Endothelial cell of umbilical vein (primary cell): ENCODE measurements around the gene DPYSL4. TPM values are rescaled to one million over a fixed set of nuclear protein-coding genes. Genes with fewer than 3 reads are reported as not detected.

Source experiments
- BruUV-seq: library from RNA; stranded (reverse); fragments of 400-500 nt; replicated peaks from 2 replicates; lab custom pipeline; 2021; lab: Mats Ljungman, UMichigan
- CTCF ChIA-PET: fragments of 300-600, 350-600 bp; sonication (Branson Sonifier 250); formaldehyde crosslinking; loops from one replicate; lab custom pipeline; 2021; ENCODE audit warnings: antibody characterized with exemption, inconsistent platforms; lab: Charles Lee
- POLR2A ChIA-PET: fragments of 300-600, 350-600 bp; sonication (Branson Sonifier 250); formaldehyde crosslinking; loops from one replicate; lab custom pipeline; 2021; ENCODE audit warnings: antibody characterized with exemption, inconsistent platforms; lab: Charles Lee
- DNase-seq: peaks from one replicate; pipeline ENCODE4 v3.0.0-alpha.2; 2011; ENCODE audit warnings: low read depth, low spot score
- FAIRE-seq: peaks from 2 replicates; lab custom pipeline; 2011; peaks lifted over from hg19 to GRCh38; lab: Jason Lieb, UNC
- H2AFZ ChIP-seq: 2 replicates; pipeline ENCODE4 v1.6.0; 2012; ENCODE audit warnings: low read depth, low read length, control low read depth, inconsistent platforms
- H3K27ac ChIP-seq: 2 replicates; pipeline ENCODE4 v1.5.1; 2011; ENCODE audit warnings: low read depth, mild to moderate bottlenecking, control low read depth, low read length, moderate library complexity; ENCODE audit not compliant: insufficient read depth
- H3K27me3 ChIP-seq, 2 experiments: 2 replicates each; pipeline versions ENCODE4 v1.6.0 to v1.6.1; 2011; ENCODE audit warnings: low read length in 2 of 2, mixed read lengths in 1 of 2; ENCODE audit not compliant: control insufficient read depth in 2 of 2, insufficient read depth in 2 of 2
- H3K36me3 ChIP-seq, 2 experiments: 2 replicates in 1 of 2; 3 replicates in 1 of 2; pipeline ENCODE4 v1.5.1; 2011; ENCODE audit warnings: low read length in 2 of 2, mild to moderate bottlenecking in 1 of 2, moderate library complexity in 1 of 2; ENCODE audit not compliant: control insufficient read depth in 2 of 2, insufficient read depth in 2 of 2; ENCODE audit errors: extremely low read depth in 1 of 2
- H3K4me1 ChIP-seq: 3 replicates; pipeline ENCODE4 v1.5.1; 2011; ENCODE audit warnings: mild to moderate bottlenecking, low read length; ENCODE audit not compliant: control insufficient read depth, insufficient read depth; ENCODE audit errors: extremely low read depth
- H3K4me2 ChIP-seq: 2 replicates; pipeline ENCODE4 v1.6.1; 2011; ENCODE audit warnings: low read length, control low read depth, mixed read lengths; ENCODE audit not compliant: insufficient read depth
- H3K4me3 ChIP-seq, 3 experiments: fragments of 200-600 bp in 1 of 3; sonication (generic), shearing (Covaris generic) in 1 of 3; replicated peaks in 1 of 3; 2 replicates each; pipeline ENCODE4 v1.5.1; 2011 to 2016; ENCODE audit warnings: control low read depth in 3 of 3, low read length in 3 of 3, mild to moderate bottlenecking in 2 of 3, inconsistent platforms in 1 of 3, low read depth in 1 of 3, moderate library complexity in 1 of 3; ENCODE audit not compliant: insufficient read depth in 1 of 3
- H3K79me2 ChIP-seq: 2 replicates; pipeline ENCODE4 v1.6.0; 2012; ENCODE audit warnings: low read length, inconsistent platforms; ENCODE audit not compliant: control insufficient read depth, insufficient read depth
- H3K9ac ChIP-seq: replicated peaks from 2 replicates; pipeline ENCODE3; 2011; ENCODE audit warnings: low read length, control low read depth; ENCODE audit not compliant: insufficient read depth; ENCODE audit errors: extremely low read depth
- H3K9me1 ChIP-seq: replicated peaks from 3 replicates; pipeline ENCODE4 v1.6.0; 2011; ENCODE audit warnings: mild to moderate bottlenecking, low read length; ENCODE audit not compliant: control insufficient read depth, insufficient read depth; ENCODE audit errors: extremely low read depth
- H3K9me3 ChIP-seq: replicated peaks from 2 replicates; pipeline ENCODE4 v1.5.1; 2012; ENCODE audit warnings: low read length, inconsistent platforms; ENCODE audit not compliant: control insufficient read depth, insufficient read depth
- H4K20me1 ChIP-seq: replicated peaks from 2 replicates; pipeline ENCODE3; 2011; ENCODE audit warnings: mild to moderate bottlenecking, low read length; ENCODE audit not compliant: control insufficient read depth, insufficient read depth; ENCODE audit errors: extremely low read depth
- EZH2 ChIP-seq: IDR thresholded peaks from 2 replicates; pipeline ENCODE4 v1.6.1; 2012; ENCODE audit warnings: borderline replicate concordance, low read depth, mild to moderate bottlenecking, moderate library complexity, low read length, inconsistent platforms; ENCODE audit not compliant: severe bottlenecking
- FOS ChIP-seq: IDR thresholded peaks from 2 replicates; pipeline ENCODE4 v1.6.1; 2011; ENCODE audit warnings: mild to moderate bottlenecking, low read length, moderate library complexity, borderline replicate concordance; ENCODE audit not compliant: insufficient read depth
- GATA2 ChIP-seq: IDR thresholded peaks from 2 replicates; pipeline ENCODE4 v1.7.0; 2011; ENCODE audit warnings: low read depth, mild to moderate bottlenecking, moderate library complexity, mixed read lengths, low read length; ENCODE audit not compliant: insufficient read length, insufficient read depth
- JUN ChIP-seq: IDR thresholded peaks from 2 replicates; pipeline ENCODE4 v1.6.1; 2011; ENCODE audit warnings: borderline replicate concordance, low read depth; ENCODE audit not compliant: insufficient read length, insufficient read depth
- MYC ChIP-seq: IDR thresholded peaks from one replicate; pipeline ENCODE4 v1.6.1; 2011; ENCODE audit warnings: mild to moderate bottlenecking, low read depth, low read length
- POLR2A ChIP-seq: IDR thresholded peaks from 2 replicates; pipeline ENCODE4 v1.6.1; 2012; ENCODE audit warnings: low read depth, mild to moderate bottlenecking, control low read depth, low read length
- POLR2AphosphoS5 ChIP-seq: IDR thresholded peaks from 2 replicates; pipeline ENCODE4 v1.6.1; 2012; ENCODE audit warnings: low read depth, mild to moderate bottlenecking, control low read depth, low read length, moderate library complexity; ENCODE audit not compliant: insufficient read depth
- dilution Hi-C: fragments of 300-500 bp; cut with MboI; formaldehyde crosslinking; loops from one replicate; pipeline ENCODE4 v1.15.0; 2019; ENCODE audit warnings: low sequenced_read_pairs; ENCODE audit not compliant: extremely low pct_ligation_motif_present
- intact Hi-C: fragments of 100-400 bp; cut with micrococcal nuclease; formaldehyde crosslinking; loops from one replicate; pipeline ENCODE4 v1.10.0; 2022
- polyA plus RNA-seq, 4 experiments: library from polyadenylated mRNA; depleted of rRNA in 3 of 4; stranded (reverse) in 3 of 4; unstranded in 1 of 4; fragments of >200 nt; gene quantifications; 2 replicates each; pipeline versions ENCODE4 v1.2.1 to v1.2.3, GENCODE V29; 2011 to 2012; ENCODE audit warnings: missing spikeins in 1 of 4
- total RNA-seq: library from RNA; stranded (reverse); gene quantifications from 2 replicates; pipeline ENCODE4 v1.2.3, GENCODE V29; 2021
- TF ChIP-seq, protein P1 (sequence below), 2 donors: IDR thresholded peaks; 1 replicate in 1 of 2; 2 replicates in 1 of 2; pipeline ENCODE4 v1.5.1; 2011; ENCODE audit warnings: low read length in 2 of 2, mild to moderate bottlenecking in 2 of 2, moderate library complexity in 2 of 2, control low read depth in 1 of 2, inconsistent platforms in 1 of 2, low read depth in 1 of 2; ENCODE audit not compliant: insufficient read depth in 1 of 2; ENCODE audit errors: extremely low read depth in 1 of 2
- TF ChIP-seq, protein P2 (sequence below): IDR thresholded peaks from 2 replicates; pipeline ENCODE4 v1.6.1; 2011; ENCODE audit not compliant: insufficient read depth, insufficient read length

Gene DPYSL4
- total and polyA plus RNA-seq, 2 donors (not counting 3 experiments of a cell fraction or from before 2014, with no cell fraction given): 27.1 to 60.0 TPM

DNA sequence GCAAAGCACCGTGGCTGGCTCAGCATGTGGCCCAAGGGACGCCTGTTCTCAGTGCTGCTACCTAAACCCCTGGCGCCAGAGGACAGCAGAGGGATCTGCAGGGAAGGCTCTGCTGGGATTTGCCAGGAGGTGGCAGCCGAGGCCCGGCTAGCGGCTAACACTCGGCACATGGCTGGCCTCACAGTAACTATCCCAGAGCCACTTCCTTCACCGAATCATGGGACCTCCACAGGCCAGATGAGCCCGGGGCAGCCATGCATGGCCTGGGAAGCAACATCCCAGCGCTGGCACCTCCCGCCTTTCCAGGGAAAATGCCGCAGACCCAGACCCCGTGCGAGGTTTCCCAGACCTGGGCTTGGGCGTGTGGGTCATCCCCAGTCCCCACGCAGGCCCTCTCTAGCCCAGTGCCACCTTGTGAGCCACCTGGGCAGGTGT is 36.4 kb downstream of the DPYSL4 start:
- Histone ChIP-seq H3K27me3 (no peaks in the 10 kb centered on the region), H3K4me2 (no peak overlapping the region), H3K9ac (no peak overlapping the region), H3K9me3 (no peaks in the 10 kb centered on the region), H2AFZ (peak overlapping the region; percentile 27), H3K9me1 (no peaks in the 10 kb centered on the region), H3K27ac (no peak overlapping the region), H4K20me1 (no peaks in the 10 kb centered on the region), H3K4me1 (no peaks in the 10 kb centered on the region), H3K4me3 (no peak overlapping the region), H3K79me2 (no peaks in the 10 kb centered on the region), H3K36me3 (no peaks in the 10 kb centered on the region)
- POLR2A ChIA-PET: no interaction called here
- peak; percentile 79 for DNase-seq
- no TSS peak for BruUV-seq
- dilution Hi-C loops (no loop called here), intact Hi-C loops (loop anchor here (1.0 kb wide), 3 partner anchors 129 to 415 kb away; no protein-coding TSS in a partner anchor)
- peak; percentile 90 for FAIRE-seq
- TF ChIP-seq, protein P1, sequence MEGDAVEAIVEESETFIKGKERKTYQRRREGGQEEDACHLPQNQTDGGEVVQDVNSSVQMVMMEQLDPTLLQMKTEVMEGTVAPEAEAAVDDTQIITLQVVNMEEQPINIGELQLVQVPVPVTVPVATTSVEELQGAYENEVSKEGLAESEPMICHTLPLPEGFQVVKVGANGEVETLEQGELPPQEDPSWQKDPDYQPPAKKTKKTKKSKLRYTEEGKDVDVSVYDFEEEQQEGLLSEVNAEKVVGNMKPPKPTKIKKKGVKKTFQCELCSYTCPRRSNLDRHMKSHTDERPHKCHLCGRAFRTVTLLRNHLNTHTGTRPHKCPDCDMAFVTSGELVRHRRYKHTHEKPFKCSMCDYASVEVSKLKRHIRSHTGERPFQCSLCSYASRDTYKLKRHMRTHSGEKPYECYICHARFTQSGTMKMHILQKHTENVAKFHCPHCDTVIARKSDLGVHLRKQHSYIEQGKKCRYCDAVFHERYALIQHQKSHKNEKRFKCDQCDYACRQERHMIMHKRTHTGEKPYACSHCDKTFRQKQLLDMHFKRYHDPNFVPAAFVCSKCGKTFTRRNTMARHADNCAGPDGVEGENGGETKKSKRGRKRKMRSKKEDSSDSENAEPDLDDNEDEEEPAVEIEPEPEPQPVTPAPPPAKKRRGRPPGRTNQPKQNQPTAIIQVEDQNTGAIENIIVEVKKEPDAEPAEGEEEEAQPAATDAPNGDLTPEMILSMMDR (IDR thresholded peaks at IDR 0.05; ENCODE audit: extremely low read depth in 1 of 2, insufficient read depth in 1 of 2, low read depth in 1 of 2, low read length in 2 of 2): peak; percentile 87 to 98
- TF ChIP-seq POLR2AphosphoS5 (no peak), POLR2A (no peak), JUN (no peak), MYC (peak; percentile 48), FOS (no peak), GATA2 (no peak), EZH2 (no peak)
- TF ChIP-seq, protein P2, sequence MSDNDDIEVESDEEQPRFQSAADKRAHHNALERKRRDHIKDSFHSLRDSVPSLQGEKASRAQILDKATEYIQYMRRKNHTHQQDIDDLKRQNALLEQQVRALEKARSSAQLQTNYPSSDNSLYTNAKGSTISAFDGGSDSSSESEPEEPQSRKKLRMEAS: peak; percentile 50
- CTCF ChIA-PET: interaction anchor here (0.8 to 1.8 kb wide), 4 partner anchors 128 to 229 kb away, joined by 3 to 15 read pairs (median 8); no protein-coding TSS in a partner anchor
